Peyer's patch (tissue), 4 donors: Measurements from ENCODE around the gene RPSA.

Experiments used
- POLR2A ChIP-seq, 2 donors: fragments of 450-650 bp; IDR thresholded peaks; one replicate each; pipeline ENCODE4 v1.5.1; 2017; ENCODE audit warnings: antibody characterized with exemption in 2 of 2, mild to moderate bottlenecking in 2 of 2, moderate library complexity in 2 of 2
- TF ChIP-seq, protein P1 (sequence below), 6 experiments: fragments of 450-650 bp in 4 of 6; fragments of 200-600 bp in 2 of 6; sonication (generic) in 1 of 6; IDR thresholded peaks; one replicate each; pipeline ENCODE4 v1.5.1; 2017 to 2019; ENCODE audit warnings: antibody characterized with exemption in 6 of 6, mild to moderate bottlenecking in 3 of 6, moderate library complexity in 1 of 6

DNA sequence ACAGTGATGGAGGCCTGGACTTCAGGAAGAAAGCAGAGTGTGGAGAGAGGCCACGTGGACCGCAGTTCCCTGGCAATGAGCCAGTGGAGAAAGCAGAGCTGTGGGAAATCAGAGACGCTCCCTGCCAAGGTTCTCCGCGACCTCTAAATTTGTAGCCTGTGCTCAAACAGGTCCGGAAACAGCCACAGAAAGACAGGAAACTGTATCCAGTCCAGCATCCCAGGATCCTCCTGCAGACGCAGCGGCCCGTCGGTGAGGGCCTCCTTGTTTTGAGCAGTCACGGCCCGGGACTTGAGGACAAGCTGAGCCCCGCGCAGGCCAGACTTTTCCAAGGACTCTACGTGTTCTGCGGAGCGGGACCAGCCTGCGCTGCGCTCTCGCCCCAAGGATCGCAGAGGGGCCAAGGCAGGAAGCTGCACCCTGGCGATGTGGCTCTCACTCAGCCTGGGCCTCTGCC is 22.3 kb downstream of the RPSA start:
- TF ChIP-seq POLR2A (IDR thresholded peaks at IDR 0.05), result no peak
- TF ChIP-seq, protein P1, sequence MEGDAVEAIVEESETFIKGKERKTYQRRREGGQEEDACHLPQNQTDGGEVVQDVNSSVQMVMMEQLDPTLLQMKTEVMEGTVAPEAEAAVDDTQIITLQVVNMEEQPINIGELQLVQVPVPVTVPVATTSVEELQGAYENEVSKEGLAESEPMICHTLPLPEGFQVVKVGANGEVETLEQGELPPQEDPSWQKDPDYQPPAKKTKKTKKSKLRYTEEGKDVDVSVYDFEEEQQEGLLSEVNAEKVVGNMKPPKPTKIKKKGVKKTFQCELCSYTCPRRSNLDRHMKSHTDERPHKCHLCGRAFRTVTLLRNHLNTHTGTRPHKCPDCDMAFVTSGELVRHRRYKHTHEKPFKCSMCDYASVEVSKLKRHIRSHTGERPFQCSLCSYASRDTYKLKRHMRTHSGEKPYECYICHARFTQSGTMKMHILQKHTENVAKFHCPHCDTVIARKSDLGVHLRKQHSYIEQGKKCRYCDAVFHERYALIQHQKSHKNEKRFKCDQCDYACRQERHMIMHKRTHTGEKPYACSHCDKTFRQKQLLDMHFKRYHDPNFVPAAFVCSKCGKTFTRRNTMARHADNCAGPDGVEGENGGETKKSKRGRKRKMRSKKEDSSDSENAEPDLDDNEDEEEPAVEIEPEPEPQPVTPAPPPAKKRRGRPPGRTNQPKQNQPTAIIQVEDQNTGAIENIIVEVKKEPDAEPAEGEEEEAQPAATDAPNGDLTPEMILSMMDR (IDR thresholded peaks at IDR 0.05), result no peak
